Cardiac atrium fibroblast (primary cell): Measurements from ENCODE around the gene PEG3. TPM values are rescaled to one million over a fixed set of nuclear protein-coding genes. Genes with fewer than 3 reads are reported as not detected.

Experiments
- total RNA-seq: library from RNA; depleted of rRNA; stranded (reverse); fragments of >200 nt; gene quantifications from 2 replicates; pipeline ENCODE4 v1.2.3, GENCODE V29; 2015

The PEG3 gene
- total RNA-seq: 2.4 and 2.9 TPM in 2 replicates

DNA sequence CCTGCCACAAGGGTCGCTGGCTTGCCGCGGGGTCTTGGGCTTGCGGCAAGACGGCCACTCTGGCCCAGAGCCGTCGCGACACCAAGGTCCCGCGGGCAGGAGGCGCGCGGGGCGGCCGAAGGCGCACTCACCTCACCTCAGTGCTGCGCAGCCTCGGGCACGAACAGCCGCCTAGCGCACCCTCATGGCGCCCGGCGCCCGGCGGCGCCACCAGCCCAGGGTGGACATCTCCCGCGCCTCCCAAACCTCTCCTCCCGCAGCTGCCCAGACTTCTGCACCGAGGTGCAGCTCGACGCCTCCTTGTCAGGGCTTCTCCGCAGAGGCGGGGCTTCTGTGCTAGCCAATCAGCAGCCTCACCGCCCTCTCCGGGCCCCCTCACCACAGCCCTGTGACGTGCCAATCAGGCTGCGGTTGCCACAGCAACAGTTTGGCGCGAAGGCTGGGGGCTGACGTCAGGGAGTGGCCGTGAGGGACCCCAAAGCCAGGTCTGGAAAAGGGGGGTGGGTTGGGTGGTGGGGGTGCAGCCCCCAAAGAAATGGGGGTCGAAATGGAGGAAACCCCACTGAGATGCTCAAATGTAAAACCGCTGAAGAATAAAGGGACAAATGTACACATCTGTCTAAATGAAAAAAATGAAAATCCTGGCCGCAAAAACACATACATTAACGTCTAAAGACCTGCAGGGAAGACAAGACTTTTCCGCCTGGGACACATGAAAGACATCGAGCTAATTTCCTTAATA, at the start of gene PEG3, which contains the start of gene ZIM2:
TSS of gene PEG3 (minus strand) at position 276 of the 742 bp plus-strand sequence. CDS start 16,071 bp downstream, outside the sequence.
TSS of gene ZIM2 (minus strand) at position 276 of the 742 bp plus-strand sequence. CDS start 16,449 bp downstream, outside the sequence.

Other genes with a start within 250 kb of the PEG3 start
- gene ZNF71, start 245.4 kb downstream of the PEG3 start, total RNA-seq: 4.0 and 9.4 TPM in 2 replicates
- gene SMIM17, start 197.6 kb downstream of the PEG3 start, total RNA-seq: not detected in 2 replicates
- gene ZNF835, start 169.0 kb downstream of the PEG3 start, total RNA-seq: 0.49 and 0.54 TPM in 2 replicates
- gene ZIM2, start within 50 bp of the PEG3 start, total RNA-seq: not detected in 2 replicates